ENCODE measurements around the gene SYT7.

DNA sequence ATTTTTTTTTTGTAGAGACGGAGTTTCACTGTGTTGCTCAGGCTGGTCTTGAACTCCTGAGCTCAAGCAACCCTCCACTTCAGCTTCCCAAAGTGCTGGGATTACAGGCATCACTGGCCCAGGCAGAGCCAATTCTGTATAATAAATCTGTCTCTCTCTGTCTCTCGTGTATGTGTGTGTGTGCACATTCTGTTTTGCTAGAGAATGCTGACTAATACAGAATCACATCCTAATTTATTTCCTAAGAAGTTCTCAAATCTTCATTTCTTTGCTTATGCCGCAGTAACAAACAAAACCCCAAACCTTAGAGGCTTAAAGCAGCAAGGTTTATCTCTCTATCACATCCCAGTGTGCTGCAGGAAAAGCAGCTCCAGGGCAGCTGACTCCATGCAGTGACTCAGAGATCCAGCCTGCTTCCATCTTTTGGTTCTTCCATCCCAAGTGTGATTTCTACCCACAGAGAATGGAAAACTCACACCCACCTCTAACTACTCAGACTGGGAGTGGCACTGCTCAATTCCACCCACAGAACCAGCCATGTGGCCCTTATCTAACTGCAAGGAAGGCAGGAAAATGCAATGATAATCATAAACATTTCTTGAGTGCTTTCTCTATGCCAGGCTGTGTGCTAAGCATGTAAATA lies 107.4 kb downstream of the SYT7 start:
- TF ChIP-seq, protein P1, sequence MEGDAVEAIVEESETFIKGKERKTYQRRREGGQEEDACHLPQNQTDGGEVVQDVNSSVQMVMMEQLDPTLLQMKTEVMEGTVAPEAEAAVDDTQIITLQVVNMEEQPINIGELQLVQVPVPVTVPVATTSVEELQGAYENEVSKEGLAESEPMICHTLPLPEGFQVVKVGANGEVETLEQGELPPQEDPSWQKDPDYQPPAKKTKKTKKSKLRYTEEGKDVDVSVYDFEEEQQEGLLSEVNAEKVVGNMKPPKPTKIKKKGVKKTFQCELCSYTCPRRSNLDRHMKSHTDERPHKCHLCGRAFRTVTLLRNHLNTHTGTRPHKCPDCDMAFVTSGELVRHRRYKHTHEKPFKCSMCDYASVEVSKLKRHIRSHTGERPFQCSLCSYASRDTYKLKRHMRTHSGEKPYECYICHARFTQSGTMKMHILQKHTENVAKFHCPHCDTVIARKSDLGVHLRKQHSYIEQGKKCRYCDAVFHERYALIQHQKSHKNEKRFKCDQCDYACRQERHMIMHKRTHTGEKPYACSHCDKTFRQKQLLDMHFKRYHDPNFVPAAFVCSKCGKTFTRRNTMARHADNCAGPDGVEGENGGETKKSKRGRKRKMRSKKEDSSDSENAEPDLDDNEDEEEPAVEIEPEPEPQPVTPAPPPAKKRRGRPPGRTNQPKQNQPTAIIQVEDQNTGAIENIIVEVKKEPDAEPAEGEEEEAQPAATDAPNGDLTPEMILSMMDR (IDR thresholded peaks at IDR 0.05; ENCODE audit: borderline replicate concordance, extremely low read depth, low read length, poor library complexity, severe bottlenecking), result no peak
- TF ChIP-seq EZH2 (IDR thresholded peaks at IDR 0.05; ENCODE audit: borderline replicate concordance, low read depth, low read length, severe bottlenecking), result no peak

Measured in DND-41 (cell line).